Measurements from ENCODE around the gene RPL41. TPM values are rescaled to one million over a fixed set of nuclear protein-coding genes. Genes with fewer than 3 reads are reported as not detected.

The RPL41 gene
- total RNA-seq, 1 donor from 2014 or later: 4,566 TPM

DNA sequence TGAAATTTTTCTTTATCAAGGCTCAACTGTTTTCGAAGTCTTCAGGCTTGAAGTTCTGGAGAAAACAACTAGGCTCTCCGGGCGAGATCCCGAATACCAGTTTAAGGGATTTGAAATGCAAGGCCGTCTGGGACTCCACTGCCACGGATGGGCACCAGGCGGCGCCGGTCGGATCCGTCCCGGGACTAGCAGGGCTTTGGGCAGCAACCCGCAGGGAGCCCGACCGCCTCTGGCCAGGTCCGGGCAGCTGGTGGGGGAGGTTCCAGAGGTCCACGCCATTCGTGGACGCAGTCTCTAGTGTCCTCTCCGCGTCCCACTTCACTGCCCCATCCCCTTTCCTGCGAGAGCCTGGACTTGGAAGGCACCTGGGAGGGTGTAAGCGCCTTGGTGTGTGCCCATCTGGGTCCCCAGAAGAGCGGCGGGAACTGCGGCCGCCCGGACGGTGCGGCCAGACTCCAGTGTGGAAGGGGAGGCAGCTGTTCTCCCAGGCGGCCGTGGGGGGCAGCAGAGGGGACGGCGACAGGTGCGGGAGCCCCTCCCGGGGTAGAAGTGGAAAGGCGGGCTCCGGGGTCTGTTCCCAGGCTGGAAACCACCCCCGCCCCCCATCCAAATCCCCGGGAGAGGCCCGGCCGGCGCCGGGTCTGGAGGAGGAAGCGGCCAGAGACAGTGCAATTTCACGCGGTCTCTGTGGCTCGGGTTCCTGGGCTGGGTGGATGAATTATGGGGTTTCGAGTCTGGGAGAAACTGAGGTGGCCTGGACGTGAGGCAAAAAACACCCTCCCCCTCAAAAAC lies 37.3 kb upstream of the RPL41 start:
- DNase-seq (ENCODE audit: extremely low spot score, unreplicated experiment): peak; percentile 88
- H3K4me1 Mint-ChIP-seq (ENCODE audit: unreplicated experiment): peaks cover 4% of the 10 kb centered on the region
- peaks cover 42% of the 10 kb centered on the region for H3K27me3 Mint-ChIP-seq
- H3K4me3 Mint-ChIP-seq: peak overlapping the region; percentile 94
- no peaks in the 10 kb centered on the region for H3K36me3 Mint-ChIP-seq
- peak overlapping the region; percentile 96 for H3K27ac Mint-ChIP-seq
- no peaks in the 10 kb centered on the region for H3K9me3 Mint-ChIP-seq
- TF ChIP-seq, protein P1, sequence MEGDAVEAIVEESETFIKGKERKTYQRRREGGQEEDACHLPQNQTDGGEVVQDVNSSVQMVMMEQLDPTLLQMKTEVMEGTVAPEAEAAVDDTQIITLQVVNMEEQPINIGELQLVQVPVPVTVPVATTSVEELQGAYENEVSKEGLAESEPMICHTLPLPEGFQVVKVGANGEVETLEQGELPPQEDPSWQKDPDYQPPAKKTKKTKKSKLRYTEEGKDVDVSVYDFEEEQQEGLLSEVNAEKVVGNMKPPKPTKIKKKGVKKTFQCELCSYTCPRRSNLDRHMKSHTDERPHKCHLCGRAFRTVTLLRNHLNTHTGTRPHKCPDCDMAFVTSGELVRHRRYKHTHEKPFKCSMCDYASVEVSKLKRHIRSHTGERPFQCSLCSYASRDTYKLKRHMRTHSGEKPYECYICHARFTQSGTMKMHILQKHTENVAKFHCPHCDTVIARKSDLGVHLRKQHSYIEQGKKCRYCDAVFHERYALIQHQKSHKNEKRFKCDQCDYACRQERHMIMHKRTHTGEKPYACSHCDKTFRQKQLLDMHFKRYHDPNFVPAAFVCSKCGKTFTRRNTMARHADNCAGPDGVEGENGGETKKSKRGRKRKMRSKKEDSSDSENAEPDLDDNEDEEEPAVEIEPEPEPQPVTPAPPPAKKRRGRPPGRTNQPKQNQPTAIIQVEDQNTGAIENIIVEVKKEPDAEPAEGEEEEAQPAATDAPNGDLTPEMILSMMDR (conservative IDR thresholded peaks at IDR 0.05): peak; percentile 81

DNA sequence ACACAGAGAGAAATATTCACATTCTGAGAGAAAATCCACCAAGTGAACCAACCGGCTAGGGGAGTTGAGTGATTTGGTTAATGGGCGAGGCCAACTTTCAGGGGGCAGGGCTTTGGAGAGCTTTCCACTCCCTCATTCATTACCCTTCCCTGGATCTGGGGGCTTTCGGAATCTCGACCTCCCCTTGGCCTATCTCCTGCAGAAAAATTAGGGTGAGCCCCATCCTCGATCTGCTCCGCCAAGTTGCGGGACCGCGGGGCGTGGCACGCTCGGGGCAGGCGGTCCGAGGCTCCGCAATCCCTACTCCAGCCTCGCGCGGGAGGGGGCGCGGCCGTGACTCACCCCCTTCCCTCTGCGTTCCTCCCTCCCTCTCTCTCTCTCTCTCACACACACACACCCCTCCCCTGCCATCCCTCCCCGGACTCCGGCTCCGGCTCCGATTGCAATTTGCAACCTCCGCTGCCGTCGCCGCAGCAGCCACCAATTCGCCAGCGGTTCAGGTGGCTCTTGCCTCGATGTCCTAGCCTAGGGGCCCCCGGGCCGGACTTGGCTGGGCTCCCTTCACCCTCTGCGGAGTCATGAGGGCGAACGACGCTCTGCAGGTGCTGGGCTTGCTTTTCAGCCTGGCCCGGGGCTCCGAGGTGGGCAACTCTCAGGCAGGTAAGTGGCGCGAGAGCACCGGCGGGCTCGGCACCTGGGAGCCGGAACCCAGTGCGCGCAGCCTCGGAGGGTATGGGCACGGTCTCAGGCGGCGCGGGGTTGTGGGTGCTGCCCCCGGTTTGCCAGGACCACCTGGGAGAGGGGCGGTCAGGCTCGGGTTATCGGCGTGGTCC lies 36.5 kb upstream of the RPL41 start, which contains the start of gene ERBB3:
ERBB3 (plus strand) TSS at position 443 of the 833 bp plus-strand sequence; CDS start at position 579, 136 bp downstream.
- peaks cover 47% of the 10 kb centered on the region for H3K27me3 Mint-ChIP-seq

DNA sequence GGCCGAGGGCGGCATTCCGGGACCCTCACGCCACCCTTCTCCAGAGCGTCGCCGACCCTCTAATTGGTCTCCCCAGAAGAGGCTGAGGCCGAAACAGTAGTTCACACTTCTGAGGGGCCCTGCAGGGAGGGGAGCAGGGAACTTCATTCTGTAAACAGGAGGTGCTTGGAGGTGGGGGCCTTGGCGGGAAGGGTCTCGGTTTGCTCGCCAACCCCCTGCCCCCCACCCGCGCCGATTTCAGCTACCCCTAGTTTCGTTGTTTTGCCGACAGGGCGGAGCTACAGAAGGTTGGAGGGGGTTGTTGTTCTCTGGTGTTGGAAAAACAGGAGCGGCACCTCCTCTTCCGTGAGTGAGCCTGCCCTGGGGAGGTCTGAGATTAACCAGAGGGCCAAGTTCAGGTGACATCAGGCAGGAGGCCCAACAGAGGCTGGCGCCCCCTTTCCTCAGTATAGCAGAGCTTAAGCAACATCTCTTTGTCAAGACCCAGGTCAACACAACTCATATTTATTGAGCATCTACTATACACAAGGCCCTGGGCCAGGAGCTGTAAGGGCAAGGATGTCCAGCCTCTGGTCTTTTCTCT lies 35.8 kb upstream of the RPL41 start:
- Mint-ChIP-seq H3K27ac (peak overlapping the region; percentile 96), H3K27me3 (peaks cover 48% of the 10 kb centered on the region), H3K9me3 (no peaks in the 10 kb centered on the region), H3K4me3 (peak overlapping the region; percentile 94), H3K4me1 (ENCODE audit: unreplicated experiment) (peaks cover 4% of the 10 kb centered on the region), H3K36me3 (peaks cover 5% of the 10 kb centered on the region)
- DNase-seq (ENCODE audit: extremely low spot score, unreplicated experiment): no peak
- TF ChIP-seq, protein P1 (conservative IDR thresholded peaks at IDR 0.05): no peak

More for the DNA sequence above, 36.5 kb upstream of the RPL41 start, which contains the start of gene ERBB3:
- H3K27ac Mint-ChIP-seq: peak within 1 kb of the TSS; percentile 96
- H3K9me3 Mint-ChIP-seq: no peaks in the 10 kb centered on the region
- peak; percentile 81 for DNase-seq (ENCODE audit: extremely low spot score, unreplicated experiment)
- peaks cover 3% of the 10 kb centered on the region for H3K36me3 Mint-ChIP-seq
- TF ChIP-seq, protein P1 (conservative IDR thresholded peaks at IDR 0.05): no peak
- H3K4me1 Mint-ChIP-seq (ENCODE audit: unreplicated experiment): peaks cover 4% of the 10 kb centered on the region
- peak within 1 kb of the TSS; percentile 94 for H3K4me3 Mint-ChIP-seq

DNA sequence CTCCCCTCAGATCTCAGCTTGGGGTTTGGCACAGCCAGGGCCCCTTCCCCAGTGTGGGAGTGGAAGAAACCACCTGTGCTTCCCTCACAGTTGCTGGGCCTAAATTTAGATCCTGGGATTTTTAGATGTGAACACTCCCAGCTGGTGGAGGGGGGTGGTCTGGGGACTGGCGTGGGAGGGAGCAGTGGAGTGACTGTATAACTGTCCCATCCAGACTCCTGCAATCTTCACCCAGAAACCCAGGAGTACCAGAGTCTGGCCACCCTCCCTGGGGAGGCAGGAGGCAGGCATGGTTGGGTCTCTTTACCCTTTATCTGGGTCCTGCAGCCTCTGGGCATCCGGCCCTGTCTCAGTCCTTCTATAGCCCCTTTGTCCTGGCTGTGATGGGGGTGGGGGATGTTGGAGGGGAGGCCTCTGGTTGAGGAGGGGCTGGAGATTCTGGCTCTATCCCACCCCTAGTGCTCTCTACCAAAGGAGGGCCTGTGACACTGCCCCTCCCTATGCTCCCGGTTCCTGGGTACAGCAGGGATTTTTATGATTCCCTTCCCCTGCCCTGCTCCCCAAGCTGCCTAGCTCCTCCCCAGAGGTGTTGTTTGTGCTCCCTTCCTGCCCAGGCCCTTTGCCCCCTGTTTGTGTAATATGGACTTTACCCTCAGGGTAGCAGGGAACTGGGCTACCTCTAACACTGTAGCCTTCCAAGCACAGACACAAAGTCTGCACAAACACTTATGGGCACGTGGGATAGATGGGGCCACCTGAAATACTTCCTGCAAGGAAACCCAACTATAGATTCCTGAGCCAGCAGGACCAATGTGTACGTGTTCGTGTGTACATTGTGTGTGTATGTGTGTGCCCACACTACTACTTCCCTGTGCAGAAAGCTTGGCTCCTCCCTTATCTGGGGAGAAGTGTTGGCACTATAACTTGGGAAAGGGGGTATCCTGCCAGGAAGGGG lies 34.8 kb upstream of the RPL41 start:
- peak overlapping the region; percentile 94 for H3K4me3 Mint-ChIP-seq
- TF ChIP-seq, protein P1 (conservative IDR thresholded peaks at IDR 0.05): no peak
- H3K36me3 Mint-ChIP-seq: peaks cover 10% of the 10 kb centered on the region
- no peak for DNase-seq (ENCODE audit: extremely low spot score, unreplicated experiment)
- H3K4me1 Mint-ChIP-seq (ENCODE audit: unreplicated experiment): peaks cover 10% of the 10 kb centered on the region
- peaks cover 48% of the 10 kb centered on the region for H3K27me3 Mint-ChIP-seq
- H3K9me3 Mint-ChIP-seq: no peaks in the 10 kb centered on the region
- H3K27ac Mint-ChIP-seq: peak overlapping the region; percentile 96
